Left cardiac atrium (tissue), 4 donors: ENCODE results near the gene TSPAN13. TPM values are rescaled to one million over a fixed set of nuclear protein-coding genes. Genes with fewer than 3 reads are reported as not detected.

Experiments
- ATAC-seq, 2 donors: fragments of 200-7000 bp; cut with Tn5 transposase; one replicate each; pipeline ENCODE4 v1.9.1; 2020; ENCODE audit warnings: mild to moderate bottlenecking in 2 of 2, moderate library complexity in 2 of 2
- DNase-seq: peaks from one replicate; pipeline ENCODE4 v3.0.0-alpha.2; 2020
- intact Hi-C, 2 donors: fragments of 100-400 bp; cut with DNase I; formaldehyde crosslinking; loops; one replicate each; pipeline versions ENCODE4 v1.14.1 to v1.15.1; 2022 to 2023
- total RNA-seq, 2 donors: library from RNA; stranded (reverse); fragmentation: NEBNext Ultra II Directional; extraction: Animal tissue kit (Norgen Biotek cat#: 25700); gene quantifications; one replicate each; pipeline ENCODE4 v1.2.1, GENCODE V29; 2021
- donor health status: DM: no; HTN: yes; CAD: no.
- donor health status: DM: no; HTN: yes; CAD: no; lungs with severe emphysema.
- donor health status: DM: yes; HTN: yes; CAD: no.
- donor health status: Dilated cardiomyopathy.

Gene TSPAN13
- total RNA-seq, 2 donors from 2014 or later, result 19.6 to 20.1 TPM

GRCh38 chr7:16803125-16803524 lies 49.6 kb downstream of the TSPAN13 start:
- ATAC-seq, result no peak
- intact Hi-C loops, result loop anchor here (5.0 kb wide), 1 partner anchor 114 kb away; no protein-coding TSS in a partner anchor
- no peak for DNase-seq

- DNase-seq (no peak), ATAC-seq (no peak)
- intact Hi-C loops, result loop anchor here (5.0 kb wide), 1 partner anchor 113 kb away; no protein-coding TSS in a partner anchor
Observed at GRCh38 chr7:16803881-16804673, 50.5 kb downstream of the TSPAN13 start.

- ATAC-seq, result no peak
- DNase-seq, result no peak
- intact Hi-C loops, result loop anchor here (5.0 kb wide), 1 partner anchor 112 kb away; no protein-coding TSS in a partner anchor
Observed at GRCh38 chr7:16804674-16805439, 51.3 kb downstream of the TSPAN13 start, which contains the start of gene AGR2. AGR2 (minus strand) TSS chr7:16804999; CDS start chr7:16801796, 3,203 bp downstream.

GRCh38 chr7:16805441-16805840 lies 51.9 kb downstream of the TSPAN13 start:
- no peak for ATAC-seq
- DNase-seq, result no peak
- intact Hi-C loops, result no loop called here

- no peak for DNase-seq
- intact Hi-C loops, result no loop called here
- ATAC-seq, result no peak
Observed at GRCh38 chr7:16810112-16810511, 56.6 kb downstream of the TSPAN13 start.

GRCh38 chr7:16810573-16810972 lies 57.0 kb downstream of the TSPAN13 start:
- DNase-seq, result no peak
- intact Hi-C loops, result no loop called here
- no peak for ATAC-seq

GRCh38 chr7:16811551-16811950 lies 58.0 kb downstream of the TSPAN13 start:
- DNase-seq, result no peak
- intact Hi-C loops, result no loop called here
- no peak for ATAC-seq

- DNase-seq (no peak), ATAC-seq (no peak)
Observed at GRCh38 chr7:16812542-16813231, 59.1 kb downstream of the TSPAN13 start.

GRCh38 chr7:16813232-16813616 lies 59.7 kb downstream of the TSPAN13 start:
- intact Hi-C loops, result no loop called here
- no peak for DNase-seq
- ATAC-seq, result no peak

More at GRCh38 chr7:16812542-16813231, 59.1 kb downstream of the TSPAN13 start:
- intact Hi-C loops, result no loop called here

- DNase-seq, result no peak
- intact Hi-C loops, result no loop called here
- no peak for ATAC-seq
Observed at GRCh38 chr7:16815001-16815400, 61.4 kb downstream of the TSPAN13 start.

GRCh38 chr7:16816824-16817223 lies 63.3 kb downstream of the TSPAN13 start:
- ATAC-seq (peak; percentile 38 to 78), DNase-seq (no peak)
- intact Hi-C loops, result no loop called here

GRCh38 chr7:16817536-16817935 lies 64.0 kb downstream of the TSPAN13 start:
- intact Hi-C loops, result no loop called here
- no peak for DNase-seq
- no peak for ATAC-seq

- DNase-seq, result no peak
- intact Hi-C loops, result no loop called here
- ATAC-seq, result no peak
Observed at GRCh38 chr7:16818732-16819131, 65.2 kb downstream of the TSPAN13 start.

GRCh38 chr7:16822029-16822428 lies 68.5 kb downstream of the TSPAN13 start:
- no peak for DNase-seq
- ATAC-seq, result no peak
- intact Hi-C loops, result no loop called here

GRCh38 chr7:16826060-16826459 lies 72.5 kb downstream of the TSPAN13 start:
- ATAC-seq (no peak), DNase-seq (no peak)
- intact Hi-C loops, result no loop called here

GRCh38 chr7:16833373-16833772 lies 79.8 kb downstream of the TSPAN13 start:
- DNase-seq, result no peak
- intact Hi-C loops, result no loop called here
- no peak for ATAC-seq
